GM19351 (cell line): Measurements from ENCODE around the gene DHX57.
A peak's percentile ranks its signal among the peaks of the same experiment; 100 is the strongest.

Experiments
- ATAC-seq: cut with Tn5 transposase; IDR thresholded peaks from one replicate; pipeline ENCODE4 v1.9.1; 2021; ENCODE audit warnings: mild to moderate bottlenecking, moderate library complexity; ENCODE audit not compliant: unreplicated experiment

The DHX57 gene

DNA sequence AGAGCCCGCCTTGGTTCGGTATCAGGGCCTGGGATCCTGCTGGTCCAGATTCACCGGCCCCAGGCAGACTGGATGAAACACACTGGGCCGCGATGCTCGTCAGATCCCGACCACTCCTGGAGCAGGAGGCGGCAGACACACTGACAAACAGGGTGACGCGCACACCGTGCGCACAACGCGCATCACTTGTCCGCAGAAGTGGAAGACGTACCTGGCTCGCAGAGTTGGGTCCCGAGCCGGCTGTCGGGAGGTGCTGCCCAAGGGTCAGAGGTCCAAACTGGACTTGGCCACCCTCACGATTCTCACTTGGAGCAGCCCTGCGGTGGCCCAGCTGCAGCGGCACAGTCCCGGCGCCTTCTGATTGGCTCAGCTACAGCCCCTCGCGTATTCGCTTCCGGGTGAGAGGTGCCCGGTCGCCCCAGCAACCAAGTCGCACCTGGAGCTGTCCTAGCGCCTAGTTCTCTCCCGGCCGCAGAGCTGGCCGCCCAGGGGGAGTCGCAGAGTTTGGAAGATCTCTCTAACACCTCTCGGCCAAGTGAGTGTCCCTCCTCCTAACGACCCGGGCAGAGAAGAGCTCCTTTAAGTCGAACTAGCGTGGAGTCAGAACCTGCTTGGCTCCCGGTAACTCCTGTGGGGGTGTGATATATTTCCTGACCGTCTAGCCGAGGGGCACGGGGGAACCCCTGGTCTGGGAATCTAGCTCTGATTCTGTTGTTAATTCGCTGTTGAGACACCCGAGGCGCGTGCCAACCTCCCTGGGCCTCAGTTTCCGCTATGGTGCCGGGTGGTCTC is at the start of gene DHX57, which contains the start of gene MORN2:
Gene DHX57 (minus strand): TSS at position 359 of the 792 bp plus-strand sequence. CDS start 7,529 bp downstream, outside the sequence.
Gene MORN2 (plus strand): TSS at position 401 of the 792 bp plus-strand sequence.
- ATAC-seq, result peak; percentile 100

- ATAC-seq, result no peak
Observed at GRCh38 chr2:38922902-38923301, 47.2 kb upstream of the DHX57 start.

DNA sequence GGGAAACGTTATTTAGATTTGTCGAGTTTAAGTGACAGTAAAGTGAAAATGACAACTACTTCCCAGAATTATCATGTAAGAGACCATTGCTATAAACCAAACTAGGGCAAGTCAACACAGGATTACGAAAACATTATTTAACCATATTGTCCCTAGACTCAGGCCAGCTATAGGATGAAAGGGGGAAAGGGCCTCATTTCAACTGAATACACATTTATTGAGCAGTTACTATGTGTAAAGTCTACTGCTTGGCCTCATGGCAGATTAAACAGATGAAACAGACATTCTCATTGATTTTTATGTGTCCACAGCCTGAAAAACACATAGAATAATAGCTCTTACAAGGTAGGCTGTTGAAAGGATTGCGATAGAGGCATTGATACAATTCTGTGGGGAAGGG is 46.7 kb upstream of the DHX57 start:
- no peak for ATAC-seq

- ATAC-seq, result no peak
Observed at GRCh38 chr2:38912619-38913018, 36.9 kb upstream of the DHX57 start.

DNA sequence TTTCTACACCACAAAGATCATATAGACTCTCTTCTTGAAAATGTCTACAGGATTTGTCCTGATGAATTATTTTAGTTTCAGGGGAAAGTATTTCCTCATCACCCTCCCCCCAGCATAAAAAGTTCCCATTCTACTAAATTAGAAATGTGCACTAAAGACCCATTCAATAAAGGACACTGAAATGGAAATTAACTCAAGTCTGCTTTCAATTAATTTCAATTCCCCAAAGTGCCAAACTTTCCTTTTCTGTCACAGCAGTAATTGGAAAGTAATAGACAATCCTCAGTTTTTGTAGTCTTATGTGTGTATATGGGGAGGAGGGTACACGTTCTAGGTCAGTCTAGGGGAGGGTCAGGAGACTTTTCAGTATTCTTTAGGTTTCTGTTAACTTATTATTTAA is 35.5 kb upstream of the DHX57 start:
- ATAC-seq, result no peak

DNA sequence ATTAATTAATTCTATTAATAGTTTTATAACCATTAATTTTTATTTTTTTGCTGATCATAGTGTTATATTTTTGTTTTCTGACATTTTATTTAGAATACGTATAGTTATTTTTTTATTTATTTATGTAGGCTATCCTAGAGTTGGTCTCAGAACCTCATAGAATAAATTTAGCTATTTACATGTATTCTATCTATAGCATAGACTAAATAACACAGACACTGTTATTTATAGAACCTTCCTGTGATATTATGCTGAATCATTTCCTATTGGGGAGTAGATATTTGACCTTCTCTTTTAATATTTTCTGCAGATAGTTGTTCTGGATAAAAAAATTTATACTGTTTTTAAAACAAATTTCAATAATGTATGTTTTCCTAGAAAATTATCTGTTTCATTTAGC is 34.1 kb upstream of the DHX57 start:
- ATAC-seq, result no peak

DNA sequence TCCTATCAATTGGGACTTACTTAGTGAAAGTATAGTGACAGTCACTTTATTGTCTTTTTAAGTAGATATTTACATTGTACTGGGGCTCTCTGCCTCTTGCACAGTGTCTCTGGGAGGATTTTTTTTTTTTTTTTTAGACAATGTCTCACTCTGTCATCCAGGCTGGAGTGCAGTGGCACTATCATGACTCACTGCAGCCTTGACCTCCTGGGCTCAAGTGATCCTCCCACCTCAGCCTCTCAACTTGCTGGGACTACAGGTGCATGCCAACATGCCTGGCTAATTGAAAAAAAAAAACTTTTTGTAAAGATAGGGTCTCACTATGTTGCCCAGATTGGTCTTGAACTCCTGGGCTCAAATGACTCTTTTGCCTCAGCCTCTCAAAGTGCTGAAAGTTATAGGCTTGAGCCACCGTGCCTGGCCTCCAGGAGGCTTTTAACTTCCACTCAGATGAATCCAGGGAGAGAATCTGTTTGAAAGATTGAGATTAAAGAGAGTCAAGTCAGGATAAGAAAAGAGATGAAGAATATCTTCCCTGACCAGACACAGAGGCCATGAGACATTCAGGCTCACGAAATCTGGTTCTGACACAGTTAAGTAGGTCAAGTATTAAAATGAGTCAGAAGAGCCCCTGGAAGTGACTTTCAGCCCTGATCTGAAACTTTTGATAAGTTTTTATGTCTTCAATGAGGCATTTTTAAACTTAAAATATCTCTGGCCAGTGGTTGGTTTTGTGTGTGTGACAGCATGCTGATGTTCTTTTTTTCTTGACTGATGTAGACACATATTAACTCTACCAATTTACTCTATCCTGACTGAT is 32.2 kb upstream of the DHX57 start:
- ATAC-seq, result peak; percentile 92

DNA sequence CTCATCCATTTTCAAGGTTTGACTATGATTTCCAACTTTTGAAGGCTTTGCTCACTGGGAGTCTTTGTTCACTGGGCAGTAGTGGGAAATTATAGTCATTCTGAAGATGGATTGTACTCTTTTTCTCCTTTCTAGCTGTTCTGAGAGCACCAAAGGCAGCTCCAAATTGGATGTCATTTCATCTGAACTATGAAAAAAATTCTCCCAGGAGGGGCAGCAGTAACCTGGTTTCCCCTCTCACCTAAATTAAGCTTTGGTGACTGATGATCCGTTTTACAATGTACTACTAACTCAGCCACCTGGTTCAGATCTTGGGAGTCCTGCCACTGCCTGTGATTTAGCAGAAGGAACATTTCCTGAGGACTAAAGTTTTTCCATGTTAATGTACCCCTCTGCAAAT is 31.5 kb upstream of the DHX57 start:
- ATAC-seq, result no peak

DNA sequence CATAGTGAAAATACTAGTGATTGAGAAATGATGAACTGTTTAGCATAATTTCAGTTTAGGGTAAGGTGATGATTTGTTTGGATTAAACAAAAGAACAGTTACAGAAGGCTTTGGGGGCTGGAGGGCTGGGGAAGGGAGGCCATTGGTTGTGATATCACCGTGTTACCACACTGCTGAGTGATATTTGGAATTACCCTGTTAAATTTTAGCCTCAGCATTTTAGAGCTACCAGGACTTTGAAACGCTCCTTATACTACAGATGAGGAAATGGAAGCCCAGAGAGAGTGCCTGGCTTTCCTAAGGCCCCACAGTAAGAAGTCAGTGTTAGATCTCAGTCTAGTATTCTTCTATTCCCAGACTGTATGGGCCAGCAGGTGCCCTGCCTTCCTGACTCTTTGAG is 29.5 kb upstream of the DHX57 start:
- no peak for ATAC-seq

DNA sequence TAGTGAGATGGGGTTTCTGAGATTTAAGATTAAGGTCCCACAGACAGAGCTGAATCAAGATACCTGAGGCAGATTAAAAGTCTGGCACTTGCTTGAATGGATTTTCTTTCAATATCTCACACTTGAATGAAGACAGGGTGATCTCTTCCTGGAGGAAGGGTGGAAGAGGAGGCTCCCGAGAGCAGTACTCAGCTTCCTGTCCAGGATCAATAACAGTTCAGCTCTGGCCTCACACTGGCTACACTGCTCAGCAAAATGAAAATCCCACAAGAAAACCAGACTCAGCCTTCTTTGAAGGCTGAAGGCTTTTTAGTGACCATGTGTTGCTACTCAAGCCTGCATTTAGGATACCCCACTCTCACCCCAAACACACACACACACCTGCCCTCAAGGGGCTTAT is 25.0 kb upstream of the DHX57 start:
- ATAC-seq, result no peak

DNA sequence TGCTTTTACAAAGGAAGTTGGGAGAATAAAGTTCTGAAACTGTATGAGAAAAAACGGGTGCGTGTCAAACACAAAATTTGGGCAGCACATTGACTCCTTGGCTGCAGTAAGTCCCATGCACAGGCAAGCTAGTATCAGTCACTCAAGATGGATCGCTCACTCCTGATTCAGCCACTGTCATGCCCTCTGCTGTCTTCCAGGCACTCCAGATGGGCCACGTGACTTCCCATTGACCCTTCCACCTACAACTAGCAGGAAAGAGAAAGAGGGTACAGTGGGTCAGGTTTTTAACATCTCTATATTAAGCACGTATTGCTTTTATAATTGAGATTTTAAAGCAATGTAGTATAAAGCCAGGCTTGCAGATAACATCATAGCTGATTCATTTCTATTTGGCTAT is 22.5 kb upstream of the DHX57 start:
- no peak for ATAC-seq

- no peak for ATAC-seq
Observed at GRCh38 chr2:38892819-38893218, 17.1 kb upstream of the DHX57 start.

GRCh38 chr2:38889575-38889974 is 13.8 kb upstream of the DHX57 start, which contains the start of gene ARHGEF33:
ARHGEF33 (plus strand) TSS chr2:38889875; CDS start chr2:38919448, 29,573 bp downstream.
- no peak for ATAC-seq

DNA sequence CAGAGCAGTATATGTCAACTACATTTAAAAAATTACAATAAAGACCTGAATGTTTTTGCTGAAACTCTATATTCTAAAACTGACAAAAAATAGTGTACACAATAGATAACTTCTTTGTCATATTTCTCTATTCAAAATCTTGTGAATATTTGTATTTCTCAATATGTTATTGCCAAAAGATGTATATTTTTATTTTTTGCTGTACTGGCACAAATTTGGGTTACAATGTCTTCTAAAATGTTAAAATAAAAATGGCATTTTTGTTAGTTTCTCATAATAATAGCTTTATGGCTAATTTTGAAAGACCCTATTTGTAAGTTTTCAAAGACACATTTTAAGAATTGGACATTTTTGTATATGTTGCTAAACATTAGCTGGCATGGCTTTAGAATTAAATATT is 13.3 kb upstream of the DHX57 start:
- no peak for ATAC-seq

DNA sequence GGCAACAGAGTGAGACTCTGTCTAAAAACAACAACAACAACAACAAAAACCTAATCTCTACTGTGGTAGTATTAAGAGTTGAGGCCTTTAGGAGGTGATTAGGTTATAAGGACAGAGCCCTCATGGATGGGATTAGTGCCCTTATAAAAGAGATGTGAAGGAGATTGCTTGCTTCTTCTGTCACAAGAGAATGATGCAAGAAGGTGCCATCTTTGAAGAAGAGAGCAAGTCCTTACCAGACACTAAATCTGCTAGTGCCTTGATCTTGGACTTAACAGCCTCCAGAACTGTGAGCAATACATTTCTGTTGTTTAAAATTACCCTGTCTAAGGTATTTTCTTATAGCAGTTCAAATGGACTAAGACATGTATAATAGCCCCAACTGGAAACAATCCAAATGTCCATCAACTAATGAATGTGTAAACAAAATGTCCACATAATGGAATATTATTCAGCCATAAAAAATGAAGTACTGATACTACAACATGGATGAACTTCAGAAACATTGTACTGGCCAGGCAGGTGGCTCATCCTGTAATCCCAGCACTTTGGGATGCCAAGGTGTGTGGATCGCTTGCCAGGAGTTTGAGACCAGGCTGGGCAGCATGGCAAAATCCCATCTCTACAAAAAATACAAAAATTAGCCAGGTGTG is 12.3 kb upstream of the DHX57 start:
- no peak for ATAC-seq

- ATAC-seq, result no peak
Observed at GRCh38 chr2:38887347-38887746, 11.6 kb upstream of the DHX57 start.

GRCh38 chr2:38886063-38886462 is 10.3 kb upstream of the DHX57 start:
- no peak for ATAC-seq

- no peak for ATAC-seq
Observed at GRCh38 chr2:38876407-38876806, 673 bp upstream of the DHX57 start.

DNA sequence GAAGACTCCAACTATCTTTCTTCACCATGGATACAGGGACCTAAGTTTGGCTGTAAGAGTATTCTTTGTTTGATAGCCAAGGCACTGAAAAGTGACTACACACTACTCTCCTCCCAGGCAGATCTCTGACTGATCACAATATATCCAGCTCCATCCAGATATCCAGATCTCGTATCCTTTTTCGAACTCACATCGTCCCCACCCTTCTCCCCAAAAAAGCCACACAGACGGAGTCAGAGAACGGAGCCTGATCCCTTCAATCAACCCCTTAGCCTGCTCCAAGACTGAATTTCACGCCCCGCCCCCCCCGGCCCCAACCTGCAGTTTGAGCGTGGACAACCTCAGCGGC is 533 bp downstream of the DHX57 start:
- peak; percentile 2 for ATAC-seq

DNA sequence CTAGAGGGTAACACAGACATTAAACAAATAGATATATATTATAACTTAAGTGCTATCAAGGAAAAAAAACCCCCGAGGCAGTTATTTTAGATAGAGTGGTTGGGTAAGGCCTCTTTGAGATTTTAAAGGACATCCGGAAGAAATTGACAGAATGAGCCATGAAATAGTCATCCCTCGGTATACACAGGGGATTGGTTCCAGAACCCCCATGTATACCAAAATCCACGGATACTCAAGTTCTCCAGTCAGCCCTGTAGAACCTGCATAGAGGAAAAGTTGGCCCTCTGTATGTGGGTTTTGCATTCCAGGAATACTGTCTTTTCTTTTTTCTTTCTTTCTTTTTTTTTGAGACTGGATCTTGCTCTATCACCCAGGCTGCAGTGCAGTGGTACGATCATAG is 2.0 kb downstream of the DHX57 start:
- no peak for ATAC-seq

- ATAC-seq, result no peak
Observed at GRCh38 chr2:38871432-38871831, 4.3 kb downstream of the DHX57 start.
